Activated T-cell treated with anti-CD3 and anti-CD28 coated beads for 24 hours (primary cell): ENCODE data around the gene ATMIN.
A peak's percentile ranks its signal among the peaks of the same experiment; 100 is the strongest.

Experiments used
- DNase-seq: peaks from one replicate; pipeline ENCODE4 v3.0.0-alpha.2; 2020; ENCODE audit warnings: low read depth

ATMIN gene

GRCh38 chr16:81006211-81006812 is 29.3 kb upstream of the ATMIN start:
- peak; percentile 57 for DNase-seq

- peak; percentile 92 for DNase-seq
Observed at GRCh38 chr16:81006813-81007695, 28.6 kb upstream of the ATMIN start, which contains the start of the genes CENPN and CMC2. Gene CENPN, plus strand, starts transcription at chr16:81007214. Its CDS starts 4,726 bp downstream, at chr16:81011940. Gene CMC2, minus strand, starts transcription at chr16:81006885. Its CDS starts 9,491 bp downstream, at chr16:80997394.

DNA sequence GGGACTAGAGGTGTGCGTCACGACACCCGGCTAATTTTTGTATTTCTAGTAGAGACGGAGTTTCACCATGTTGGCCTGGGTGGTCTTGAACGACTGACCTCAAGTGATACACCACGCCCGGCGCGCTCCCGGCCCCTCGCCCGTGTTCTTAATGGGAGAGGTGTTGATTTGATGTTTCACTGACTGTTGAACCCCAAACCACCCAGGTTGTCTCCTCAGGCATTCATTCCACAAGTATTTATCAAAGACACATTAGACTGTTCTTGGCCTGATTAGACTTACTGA is 27.2 kb upstream of the ATMIN start:
- no peak for DNase-seq

DNA sequence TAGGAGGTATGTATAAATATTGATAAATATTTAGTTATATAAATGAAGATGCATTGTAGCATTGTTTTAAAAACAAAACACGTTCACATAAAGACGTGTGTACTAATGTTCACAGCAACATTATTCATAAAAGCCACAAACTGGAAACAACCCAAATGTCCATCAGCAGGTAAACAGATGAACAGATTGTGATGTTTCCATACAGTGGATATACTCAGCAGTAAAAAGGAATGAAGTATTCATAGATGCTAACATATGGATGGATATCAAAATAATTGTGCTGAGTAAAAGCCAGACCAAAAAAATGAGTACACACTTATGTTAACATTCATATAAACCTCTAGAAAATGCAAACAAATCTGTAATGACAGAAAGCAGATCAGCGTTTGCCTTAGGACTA is 22.7 kb upstream of the ATMIN start:
- no peak for DNase-seq

GRCh38 chr16:81014672-81015071 is 21.0 kb upstream of the ATMIN start:
- no peak for DNase-seq

DNA sequence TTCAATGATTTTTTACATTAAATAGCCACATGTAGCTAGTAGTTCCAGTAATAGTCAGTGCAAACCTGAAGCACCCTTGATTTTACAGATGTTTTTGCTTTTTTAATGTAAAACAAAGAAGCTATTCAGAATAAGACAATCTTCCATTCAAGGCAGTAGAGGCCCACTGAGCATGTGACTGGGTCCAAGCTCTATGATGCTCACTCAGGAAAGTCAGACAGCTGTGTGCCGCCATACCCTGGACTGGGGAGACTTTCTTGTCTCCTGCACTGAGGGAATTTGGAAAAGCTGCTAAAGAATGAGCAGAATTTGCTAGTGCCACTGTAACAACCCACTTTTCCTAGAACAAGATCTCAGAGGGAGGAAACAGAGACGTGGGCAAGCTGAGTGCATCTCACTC is 17.1 kb upstream of the ATMIN start:
- no peak for DNase-seq

- no peak for DNase-seq
Observed at GRCh38 chr16:81026429-81026828, 9.2 kb upstream of the ATMIN start.

- DNase-seq = no peak
Observed at GRCh38 chr16:81029930-81030604, 5.6 kb upstream of the ATMIN start.

DNA sequence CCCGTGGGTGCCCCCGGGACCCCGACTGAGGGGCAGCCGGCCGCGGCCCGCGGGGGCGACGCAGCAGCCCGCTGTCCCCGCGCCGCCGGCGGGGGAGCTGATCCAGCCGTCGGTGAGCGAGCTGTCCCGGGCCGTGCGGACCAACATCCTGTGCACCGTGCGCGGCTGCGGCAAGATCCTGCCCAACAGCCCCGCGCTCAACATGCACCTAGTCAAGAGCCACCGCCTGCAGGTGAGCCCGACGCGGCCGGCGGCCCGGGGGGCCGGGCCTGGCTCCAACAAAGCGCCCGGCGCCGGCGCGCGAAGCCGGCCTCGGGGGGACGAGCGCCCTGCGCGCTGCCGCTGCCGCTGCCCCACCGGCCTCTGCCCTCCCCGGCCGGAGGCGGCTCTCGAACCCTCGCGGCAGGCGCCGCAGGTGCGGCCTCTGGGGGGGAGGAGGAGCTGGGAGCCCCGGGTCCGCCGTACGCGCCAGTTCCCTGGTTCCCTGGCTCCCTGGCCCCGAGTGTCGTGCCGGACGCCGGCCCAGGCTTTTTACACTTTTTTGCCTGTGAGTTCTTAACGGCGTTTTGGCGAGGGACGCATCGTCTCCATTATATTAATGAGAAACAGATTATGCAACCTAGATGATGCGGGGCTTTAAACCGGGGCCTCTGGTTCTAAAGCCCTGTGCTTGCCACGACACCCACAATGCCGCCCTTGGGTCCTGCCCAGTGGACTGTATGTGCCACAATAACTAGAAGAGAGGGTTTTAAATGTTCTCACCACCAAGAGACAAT is 521 bp downstream of the ATMIN start:
- DNase-seq = no peak

- DNase-seq = no peak
Observed at GRCh38 chr16:81036751-81037350, 1.2 kb downstream of the ATMIN start.

GRCh38 chr16:81040131-81040530 is 4.5 kb downstream of the ATMIN start:
- DNase-seq = no peak

DNA sequence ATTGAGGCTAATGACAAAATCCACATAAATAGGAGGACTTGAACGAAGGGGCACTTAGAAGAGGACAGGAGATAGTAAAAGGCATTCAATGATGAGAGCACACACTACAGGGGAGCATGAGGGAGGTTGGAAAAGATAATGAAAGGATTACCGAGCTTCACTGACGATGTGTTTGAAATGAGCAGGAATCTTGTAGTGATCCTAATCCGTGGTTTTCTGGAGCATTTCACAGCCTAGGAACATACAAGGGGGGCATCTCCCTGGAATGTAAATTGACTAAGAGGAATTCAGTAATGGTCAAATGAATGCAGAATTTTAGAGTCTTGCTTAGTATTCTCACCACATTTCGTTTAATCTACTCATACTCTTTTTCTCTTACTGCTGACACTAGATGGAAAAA is 5.2 kb downstream of the ATMIN start:
- no peak for DNase-seq

- no peak for DNase-seq
Observed at GRCh38 chr16:81041696-81042095, 6.1 kb downstream of the ATMIN start.

DNA sequence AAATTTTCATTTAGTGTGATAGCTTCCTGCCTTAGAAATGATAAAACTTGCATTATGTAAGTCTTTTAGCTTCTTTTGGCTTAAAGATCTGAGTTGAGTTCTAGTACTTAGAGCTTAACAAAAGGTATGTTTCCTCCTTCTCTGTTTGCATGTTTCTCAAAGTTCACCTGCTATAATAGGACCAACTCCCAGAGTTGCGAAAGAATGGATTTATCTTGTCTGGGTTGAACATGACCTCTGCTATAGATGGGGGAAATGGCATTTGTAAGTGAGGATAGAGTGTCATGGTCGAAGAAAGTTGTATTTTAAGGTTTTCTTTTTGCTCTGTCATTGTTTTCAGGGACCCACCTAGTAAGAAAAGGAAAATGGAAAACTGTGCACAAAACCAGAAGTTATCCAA is 7.2 kb downstream of the ATMIN start:
- DNase-seq = no peak

GRCh38 chr16:81053761-81054160 is 18.1 kb downstream of the ATMIN start:
- no peak for DNase-seq

DNA sequence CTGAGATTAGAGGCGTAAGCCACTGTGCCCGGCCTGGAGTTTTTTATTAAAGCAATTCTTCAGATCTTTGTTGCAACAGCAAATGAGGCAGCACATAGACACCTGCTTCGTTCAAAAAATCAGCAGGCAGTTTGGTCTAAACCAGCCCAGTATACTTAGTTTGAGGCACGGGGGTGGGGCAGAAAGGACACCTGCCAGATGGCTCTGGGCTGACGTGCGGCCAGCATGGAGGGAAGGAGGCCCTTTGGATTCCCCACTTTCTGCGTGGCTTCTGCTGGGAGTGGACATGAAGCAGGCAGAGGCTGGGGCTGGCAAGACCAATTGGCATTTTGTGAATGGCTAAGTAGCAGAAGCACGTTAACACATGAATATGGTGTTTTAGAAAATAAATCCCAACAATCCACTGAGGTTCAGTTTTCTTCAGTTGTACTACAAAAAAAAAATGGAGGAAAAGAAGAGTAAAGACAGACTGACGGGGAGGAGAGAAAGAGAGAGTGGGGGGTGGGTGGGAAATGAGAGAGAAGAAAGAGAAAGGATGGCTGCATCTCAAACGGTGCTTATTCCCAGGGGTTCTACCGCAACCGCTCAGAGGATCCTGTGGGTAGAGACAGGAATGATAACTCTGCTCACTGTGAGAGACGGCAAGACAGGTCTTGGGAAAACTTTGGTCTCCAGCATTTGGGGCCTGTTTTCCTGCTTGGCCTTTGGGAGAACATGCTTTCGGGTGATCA is 25.1 kb downstream of the ATMIN start:
- DNase-seq = no peak

GRCh38 chr16:81061307-81061640 is 25.6 kb downstream of the ATMIN start:
- DNase-seq = no peak

DNA sequence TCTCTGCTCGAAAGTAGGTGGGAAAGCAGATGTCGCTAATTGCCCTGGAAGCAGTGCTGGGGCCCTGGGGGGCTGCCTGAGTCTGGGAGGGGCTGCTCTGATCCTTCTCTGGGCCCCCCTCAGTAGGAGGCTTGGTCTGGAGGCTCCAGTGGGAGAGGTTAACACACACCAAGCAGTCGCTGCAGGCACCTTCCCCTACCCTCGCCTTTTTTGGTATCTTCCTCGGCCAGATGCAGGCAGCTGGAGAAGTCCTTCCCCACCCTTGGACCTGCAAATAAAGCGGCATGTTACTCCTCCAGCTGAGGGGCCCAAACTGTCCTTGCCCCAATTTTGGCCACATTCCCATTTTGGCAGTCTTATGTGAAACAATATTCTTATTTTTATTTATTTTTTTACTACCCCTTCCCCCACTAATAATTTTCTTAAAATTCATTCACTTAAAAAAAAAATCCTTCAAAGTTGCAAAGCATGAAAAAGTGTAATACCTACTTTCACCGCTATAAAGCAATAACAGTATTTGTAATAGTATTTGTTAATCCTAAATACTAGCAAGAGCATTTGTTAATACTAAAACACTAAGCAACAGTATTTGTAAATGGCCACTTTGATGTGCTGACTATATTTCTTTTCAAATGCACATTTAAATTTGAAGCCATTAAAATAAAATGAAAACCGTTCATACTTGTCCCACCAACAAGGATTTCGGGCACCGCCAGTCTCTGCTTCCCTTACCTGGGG is 26.4 kb downstream of the ATMIN start:
- DNase-seq = no peak

DNA sequence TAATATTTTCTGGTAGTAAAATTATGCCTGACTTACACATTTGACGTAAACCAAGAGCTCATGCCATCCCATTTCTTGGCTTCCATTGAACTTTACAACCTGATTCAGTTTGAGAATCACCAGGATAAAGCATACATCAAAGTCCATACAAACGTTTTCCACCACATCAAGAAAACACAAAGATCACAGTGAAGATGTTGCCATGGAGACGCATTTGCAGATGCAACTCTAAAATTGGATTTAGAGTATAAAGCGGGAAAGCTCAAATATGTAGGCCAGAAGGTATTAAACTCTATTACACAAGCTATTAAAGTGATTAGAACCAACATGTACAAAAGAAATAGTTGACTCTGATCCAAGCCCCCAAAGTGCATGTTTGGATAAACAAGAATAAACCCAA is 31.0 kb downstream of the ATMIN start:
- DNase-seq = no peak

DNA sequence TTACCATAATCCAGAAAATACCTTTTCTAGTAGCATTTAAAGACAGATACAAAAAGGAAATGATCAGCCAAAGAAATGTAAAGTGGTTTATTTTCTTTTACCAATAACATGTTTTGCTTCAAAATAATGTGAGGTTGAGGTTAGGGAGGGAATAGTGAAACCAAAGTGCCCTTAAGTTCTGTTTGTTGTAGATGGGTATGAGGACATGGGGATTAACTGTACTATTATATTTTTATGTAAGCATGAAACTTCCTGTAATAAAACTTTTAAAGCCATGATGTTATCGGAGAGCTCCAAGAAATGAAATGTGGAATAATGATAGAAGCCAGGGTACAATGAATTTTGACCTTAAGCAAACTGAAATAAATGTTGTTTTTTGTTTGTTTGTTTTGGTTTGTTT is 31.5 kb downstream of the ATMIN start:
- DNase-seq = no peak

- no peak for DNase-seq
Observed at GRCh38 chr16:81069063-81069462, 33.4 kb downstream of the ATMIN start.
